NOMO-1 (cell line): ENCODE measurements around the gene MAP1LC3B2.

Experiments used
- DNase-seq, 2 experiments: peaks; one replicate each; lab custom pipeline; 2025; ENCODE audit not compliant: unreplicated experiment in 2 of 2; lab: John Stamatoyannopoulos, UW

The MAP1LC3B2 gene

DNA sequence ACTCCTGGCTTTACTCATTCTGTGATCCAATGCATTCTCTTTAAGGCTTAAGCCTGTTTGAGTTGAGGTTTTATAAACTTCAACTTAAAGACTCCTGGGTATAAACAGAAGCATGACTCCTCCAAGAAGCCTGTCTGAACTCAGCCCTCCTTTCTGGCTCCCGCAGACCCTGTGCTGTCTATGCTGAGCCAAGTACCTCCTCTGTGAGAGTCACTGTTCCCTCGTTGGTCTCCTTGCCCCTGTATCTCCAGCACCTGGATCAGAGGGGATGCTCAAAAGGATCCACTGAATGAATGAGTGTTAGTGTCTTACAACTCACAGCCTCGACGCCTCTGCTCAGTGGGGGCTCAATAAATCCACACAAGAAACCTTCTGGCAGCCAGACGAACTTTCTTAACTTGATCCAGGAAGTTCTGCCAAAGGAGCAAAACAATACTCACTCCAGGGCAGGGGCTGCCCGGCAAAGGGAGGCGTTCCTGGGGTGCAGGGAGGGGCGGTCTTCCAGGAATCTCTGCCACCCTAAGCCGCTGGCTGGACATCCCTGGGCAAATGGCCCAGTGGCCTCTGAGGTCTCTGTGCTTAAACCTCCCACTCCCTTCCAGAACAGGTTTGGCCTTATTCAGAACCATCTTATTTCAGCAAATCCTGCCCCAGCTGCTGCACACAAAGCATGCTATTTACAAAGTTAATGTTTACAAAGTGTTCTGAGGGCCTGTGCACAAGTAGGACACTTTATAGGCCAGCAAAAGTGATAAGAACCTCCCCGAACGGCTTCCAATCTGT, 32.9 kb downstream of the MAP1LC3B2 start:
- no peak for DNase-seq

GRCh38 chr12:116592731-116593130, 33.5 kb downstream of the MAP1LC3B2 start:
- DNase-seq, result peak; percentile 76 to 77

DNA sequence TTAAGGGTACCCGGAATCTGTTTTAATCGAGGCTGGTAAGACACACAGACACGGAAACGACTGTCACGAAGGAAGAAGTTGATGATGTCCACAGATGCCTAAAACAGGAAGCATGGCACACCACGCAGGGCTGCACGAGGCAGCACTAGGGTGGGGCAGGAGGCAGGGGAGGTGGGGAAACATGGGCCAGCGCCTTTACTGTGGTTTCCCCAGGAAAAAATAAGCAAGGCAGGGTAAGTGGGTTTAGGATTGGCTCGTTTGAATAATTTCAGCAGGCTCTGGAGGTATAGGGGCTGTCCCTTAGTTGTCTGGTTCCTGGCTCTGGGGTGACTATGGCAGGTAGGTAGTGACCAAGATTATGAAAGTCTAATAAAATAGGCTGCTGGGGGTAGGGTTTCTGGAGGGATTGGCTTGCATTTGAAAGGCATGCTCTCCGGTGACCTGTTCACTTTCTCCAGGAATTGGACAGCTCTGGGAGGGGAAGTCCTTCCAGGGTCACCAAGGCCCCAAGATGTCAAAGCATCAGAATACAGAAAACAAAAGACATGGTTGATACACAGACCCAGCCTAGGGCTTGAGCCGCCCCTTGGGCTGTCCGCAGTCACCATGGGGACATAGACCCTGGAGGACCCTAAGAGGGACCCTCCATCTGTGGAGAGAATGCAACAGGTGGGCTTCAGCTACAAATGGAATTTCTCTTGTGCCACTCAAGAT, 35.3 kb downstream of the MAP1LC3B2 start:
- peak; percentile 92 to 96 for DNase-seq

DNA sequence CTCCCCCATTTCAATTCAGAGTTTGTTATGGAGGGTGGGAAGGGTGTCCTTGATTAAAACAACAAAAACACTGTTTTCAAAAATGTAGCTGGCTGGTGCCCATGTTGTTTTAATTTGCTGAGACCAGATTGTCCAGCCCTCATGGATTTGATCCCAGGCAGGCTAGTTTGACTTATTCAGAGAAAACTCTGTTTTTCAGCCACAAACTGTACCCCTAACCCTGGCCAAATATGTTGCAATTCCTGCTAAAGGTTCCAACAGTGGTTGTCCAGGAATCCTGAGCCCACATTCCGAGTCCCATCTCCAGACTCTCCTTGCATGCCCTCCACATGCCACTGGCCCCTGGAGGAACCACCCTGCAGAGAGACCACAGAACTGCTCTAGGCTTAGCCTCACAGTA, 36.0 kb downstream of the MAP1LC3B2 start:
- no peak for DNase-seq

- DNase-seq, result no peak
Measured at GRCh38 chr12:116595672-116596071, 36.5 kb downstream of the MAP1LC3B2 start.

- no peak for DNase-seq
Measured at GRCh38 chr12:116597886-116598285, 38.7 kb downstream of the MAP1LC3B2 start.

DNA sequence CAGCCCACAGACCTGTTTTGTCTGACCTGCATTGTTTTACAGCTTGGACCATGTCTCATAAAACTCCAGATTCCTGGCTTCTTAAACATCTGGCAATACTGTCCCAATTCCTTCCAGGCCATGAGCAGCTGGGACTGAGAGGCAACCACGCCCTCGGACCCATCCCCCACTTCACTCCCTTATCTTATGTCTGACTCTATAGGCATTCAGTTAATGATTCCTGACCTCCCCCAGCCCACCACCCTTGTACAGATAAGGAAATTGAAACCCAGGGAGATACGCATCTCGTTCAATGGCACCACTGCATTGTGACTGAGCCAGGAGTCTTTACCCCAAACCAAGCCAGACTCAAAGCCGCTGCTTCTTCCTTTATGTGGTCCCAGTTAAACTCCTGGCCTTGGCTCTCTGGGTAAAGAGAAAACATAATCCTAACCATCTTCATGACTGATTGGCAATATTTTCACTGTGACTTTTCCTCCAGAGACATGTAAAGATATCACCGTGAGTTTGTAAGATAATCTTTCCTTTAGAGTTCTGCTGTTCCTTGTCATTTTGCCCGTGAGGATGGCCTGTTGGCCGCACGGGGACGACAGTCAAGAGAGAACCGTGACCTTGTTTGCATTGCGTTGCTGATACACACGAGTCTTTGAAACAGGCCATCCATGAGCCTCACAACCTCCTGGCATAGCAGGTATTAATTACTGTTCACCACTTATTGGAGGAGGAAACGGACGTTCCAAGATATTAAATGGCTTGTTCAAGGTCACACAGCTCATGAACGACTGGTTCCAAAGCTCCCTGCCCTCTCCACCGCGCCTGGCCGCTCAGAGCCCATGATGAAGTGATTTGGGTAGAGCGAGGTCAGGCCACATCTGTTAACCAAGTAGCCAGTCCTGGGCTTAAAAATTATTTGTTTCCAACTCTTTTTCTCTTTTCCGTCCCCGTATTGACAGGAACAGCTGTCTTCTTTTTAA, 39.4 kb downstream of the MAP1LC3B2 start:
- no peak for DNase-seq

DNA sequence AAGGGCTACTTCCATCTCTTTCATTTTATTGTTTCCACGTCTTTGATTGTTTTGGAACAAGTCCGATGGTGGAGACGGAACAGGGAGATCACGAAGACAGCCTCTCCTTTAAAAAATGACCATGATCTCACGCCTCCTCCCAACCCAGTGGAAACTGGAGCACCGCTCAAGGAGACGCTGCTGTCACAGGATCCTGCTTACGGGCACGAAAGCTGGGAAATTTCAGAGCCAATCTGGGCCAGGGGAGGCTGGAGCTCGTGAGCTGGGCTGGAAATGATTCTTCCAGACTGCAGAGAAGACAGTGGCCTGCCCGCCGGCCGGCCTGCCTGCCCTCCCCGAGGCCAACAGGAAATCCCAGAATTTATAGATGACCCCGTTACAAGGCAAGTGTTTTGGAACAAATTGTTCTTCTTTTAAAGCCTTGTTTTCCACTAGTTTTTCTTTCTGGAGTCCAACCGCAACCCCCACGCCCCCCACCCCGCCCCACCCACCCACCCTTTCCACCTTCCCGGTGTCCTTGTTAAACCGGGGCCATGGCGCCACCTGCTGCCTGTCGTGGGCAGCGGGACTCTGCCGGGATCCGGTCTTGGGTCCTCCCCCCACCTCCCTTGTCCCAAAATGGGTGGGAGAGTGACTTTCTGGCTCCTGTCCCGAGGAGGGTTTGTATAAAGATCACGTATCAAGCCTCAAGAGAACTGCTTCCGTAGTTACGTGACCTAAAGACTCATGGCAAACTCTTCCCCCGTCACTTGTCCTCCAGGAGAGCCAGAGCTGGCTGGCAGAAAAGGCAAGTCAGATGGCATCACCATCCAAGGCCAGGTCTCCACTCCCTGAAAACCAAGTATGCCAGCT, 40.3 kb downstream of the MAP1LC3B2 start:
- DNase-seq, result peak in 1 of 2 experiments; percentile 38

DNA sequence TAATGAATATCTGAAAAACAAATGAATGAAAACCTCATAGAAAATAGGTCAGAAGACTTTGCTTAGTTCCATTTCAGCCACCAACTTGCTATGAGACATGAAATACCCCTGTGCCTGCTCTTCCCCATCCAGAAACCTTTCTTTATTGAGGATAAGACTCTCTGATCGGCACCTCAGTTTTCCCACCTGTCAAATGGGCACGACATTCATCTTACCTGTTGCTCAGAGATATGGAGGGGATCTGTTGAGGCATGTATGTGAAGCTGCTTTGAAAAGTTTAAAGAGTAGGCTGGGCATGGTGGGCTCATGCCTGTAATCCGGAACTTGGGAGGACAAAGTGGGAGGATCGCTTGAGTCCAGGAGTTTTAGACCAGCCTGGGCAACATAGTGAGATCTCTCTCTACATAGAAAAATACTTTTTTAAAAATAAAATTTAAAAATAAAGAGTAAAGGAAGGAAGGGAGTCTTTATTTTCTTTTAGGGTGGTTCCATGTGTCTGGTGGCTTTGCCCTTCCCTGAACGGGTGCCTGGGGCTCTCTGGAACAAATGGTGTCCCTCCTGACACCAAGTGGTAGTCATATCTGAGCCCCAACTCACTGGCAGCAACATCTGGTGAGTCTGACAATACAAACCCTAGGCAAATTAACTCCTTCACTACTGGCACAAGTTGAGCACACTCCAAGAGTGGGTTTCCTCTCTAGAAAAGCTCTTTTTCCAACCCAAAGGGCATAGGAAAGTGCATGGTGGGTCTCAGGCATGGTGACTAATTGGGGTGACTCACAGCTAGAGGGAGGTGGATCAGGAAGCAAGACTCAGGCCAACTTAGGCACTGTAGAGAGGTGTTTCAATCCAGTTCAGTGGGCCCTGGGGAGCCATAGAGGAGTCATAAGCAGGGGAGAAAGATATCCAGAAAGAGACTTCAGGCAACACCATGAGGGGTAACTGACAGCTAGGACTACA, 42.1 kb downstream of the MAP1LC3B2 start:
- DNase-seq, result peak in 1 of 2 experiments; percentile 14

DNA sequence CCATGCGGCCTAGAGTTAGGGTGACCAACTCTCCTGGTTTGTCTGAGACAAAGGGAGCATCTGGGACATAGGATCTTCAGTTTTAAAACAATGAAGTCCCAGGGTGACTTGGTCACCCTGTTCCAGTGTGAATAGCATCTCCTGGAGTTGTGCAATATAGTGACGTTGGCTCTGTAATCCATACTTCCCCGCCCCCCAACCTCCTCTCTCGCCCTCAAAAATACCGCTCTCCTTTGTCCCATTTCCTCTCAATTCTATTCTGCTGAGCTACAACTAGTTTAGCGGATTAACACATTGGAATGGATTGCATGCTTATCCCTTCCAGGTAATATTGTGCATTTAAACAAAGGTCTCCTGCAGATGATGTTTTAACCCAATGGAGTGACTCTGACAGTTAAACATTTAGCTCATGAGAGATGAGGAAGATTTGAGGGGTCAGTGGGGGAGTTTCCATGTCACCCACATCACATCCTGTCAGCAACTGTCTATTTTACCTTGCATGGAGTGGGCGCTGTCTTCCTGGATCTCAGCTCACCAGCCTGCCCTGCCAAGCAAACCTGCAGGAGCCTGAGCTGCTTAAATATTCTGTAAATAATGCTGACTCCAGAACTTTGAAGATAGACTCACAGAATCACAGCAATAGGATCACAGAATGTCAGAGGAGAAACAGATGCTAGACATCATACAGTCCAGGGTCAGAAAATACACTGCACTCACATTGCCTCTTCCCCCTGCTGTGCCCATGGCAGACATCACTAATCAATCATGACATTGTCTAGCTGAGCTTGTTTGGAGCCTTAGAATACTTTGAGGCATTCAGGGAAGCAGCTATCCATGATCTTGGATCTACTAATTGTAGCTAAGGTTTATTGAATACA, 43.0 kb downstream of the MAP1LC3B2 start:
- no peak for DNase-seq

- DNase-seq, result no peak
Measured at GRCh38 chr12:116603546-116604177, 44.5 kb downstream of the MAP1LC3B2 start.

DNA sequence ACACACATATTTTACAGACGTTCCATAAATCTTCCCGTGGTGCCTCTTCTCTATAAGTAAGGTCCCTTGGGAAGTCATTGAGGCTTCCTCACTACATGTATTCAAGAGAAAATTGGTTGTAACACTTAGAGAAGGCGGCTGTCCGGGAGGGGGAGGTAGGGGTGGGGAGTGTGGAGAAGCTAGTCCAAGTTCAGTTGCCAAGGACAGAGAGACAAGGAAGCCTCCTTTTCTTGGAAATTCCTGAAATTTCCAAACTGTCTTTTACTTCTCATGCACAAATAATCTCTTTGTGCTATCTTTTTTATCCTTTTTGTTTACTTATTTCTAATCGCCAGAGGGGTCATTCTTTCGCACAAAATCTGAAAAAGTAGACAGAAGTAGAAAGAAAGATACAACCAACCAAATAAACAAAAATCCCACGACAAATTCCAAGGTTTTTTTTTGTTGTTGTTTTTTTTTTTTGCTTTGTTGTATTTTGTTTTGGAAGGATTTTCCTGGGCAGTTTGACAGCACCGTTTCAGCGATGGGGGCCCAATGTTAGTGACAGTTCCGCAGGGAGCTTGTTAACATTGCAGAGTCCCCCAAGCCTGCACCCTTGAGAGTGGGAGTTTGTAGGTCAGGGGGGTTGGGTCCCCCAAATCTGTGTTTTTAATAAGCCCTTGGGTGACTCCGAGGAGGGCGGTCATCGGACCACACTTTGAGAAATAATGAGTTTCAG, 45.2 kb downstream of the MAP1LC3B2 start:
- DNase-seq, result no peak

DNA sequence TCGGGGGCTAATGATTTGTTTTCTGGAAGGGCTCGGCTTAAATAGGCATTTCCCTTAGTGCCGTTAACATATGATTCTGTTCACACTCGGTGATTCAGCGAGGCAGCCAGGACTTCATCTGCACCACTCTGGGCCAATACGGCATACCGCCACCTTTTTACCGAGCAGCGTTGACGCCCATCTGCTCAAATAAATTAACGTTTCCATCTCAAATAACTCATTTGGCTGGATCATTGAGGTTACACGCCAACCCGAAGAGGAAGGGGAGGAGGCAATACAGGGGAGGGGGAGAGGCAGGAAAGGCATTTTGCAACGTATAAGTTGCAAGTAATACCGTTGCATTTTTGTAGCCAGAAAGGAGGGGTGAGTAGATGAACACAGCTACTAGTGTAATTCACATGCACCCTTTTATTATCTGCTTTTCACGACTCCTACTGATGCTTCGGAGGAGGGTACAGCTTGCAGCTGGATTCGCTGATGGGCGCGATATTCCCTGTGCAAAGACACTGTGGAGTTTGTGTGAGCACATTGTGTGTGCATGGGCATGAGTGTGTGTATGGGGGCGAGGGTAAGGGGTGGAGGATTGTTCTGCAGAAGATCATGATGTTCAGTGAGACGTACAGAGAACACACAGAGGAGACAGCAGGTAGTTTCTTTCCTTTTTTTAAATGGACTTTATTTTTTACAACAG, 45.9 kb downstream of the MAP1LC3B2 start:
- peak; percentile 73 to 82 for DNase-seq

- DNase-seq, result no peak
Measured at GRCh38 chr12:116606397-116606796, 47.2 kb downstream of the MAP1LC3B2 start.

- no peak for DNase-seq
Measured at GRCh38 chr12:116607039-116607438, 47.9 kb downstream of the MAP1LC3B2 start.
